Esophagus (tissue), 2 donors: Measurements from ENCODE around the gene RBM48. TPM values are rescaled to one million over a fixed set of nuclear protein-coding genes. Genes with fewer than 3 reads are reported as not detected.
"Not testable (repeated sequence)": the region's sequence is repeated elsewhere in the genome, so short reads cannot be mapped to it uniquely, and the experiment has no call there.

ENCODE experiments used
- H3K27ac ChIP-seq, 2 donors: one replicate each; pipeline ENCODE4 v1.5.1; 2013; ENCODE audit warnings: low read depth in 2 of 2, mild to moderate bottlenecking in 2 of 2, inconsistent platforms in 1 of 2, low read length in 1 of 2, moderate library complexity in 1 of 2
- H3K27me3 ChIP-seq, 2 donors: one replicate each; pipeline ENCODE4 v1.6.1; 2013; ENCODE audit warnings: low read length in 2 of 2, control low read depth in 1 of 2, mild to moderate bottlenecking in 1 of 2; ENCODE audit not compliant: insufficient read depth in 2 of 2, control insufficient read depth in 1 of 2
- H3K36me3 ChIP-seq, 2 donors: one replicate each; pipeline ENCODE4 v1.6.1; 2013; ENCODE audit warnings: low read length in 1 of 2; ENCODE audit not compliant: control insufficient read depth in 2 of 2, insufficient read depth in 2 of 2
- H3K4me1 ChIP-seq, 2 donors: one replicate each; pipeline ENCODE4 v1.6.1; 2013; ENCODE audit warnings: low read length in 1 of 2; ENCODE audit not compliant: control insufficient read depth in 2 of 2, insufficient read depth in 2 of 2
- H3K4me3 ChIP-seq, 2 donors: one replicate each; pipeline ENCODE4 v1.5.1; 2013; ENCODE audit warnings: low read length in 2 of 2, mild to moderate bottlenecking in 2 of 2, low read depth in 1 of 2, moderate library complexity in 1 of 2
- H3K9me3 ChIP-seq, 2 donors: one replicate each; pipeline ENCODE4 v1.6.1; 2013; ENCODE audit warnings: mild to moderate bottlenecking in 2 of 2, low read depth in 1 of 2, low read length in 1 of 2, moderate library complexity in 1 of 2; ENCODE audit not compliant: control insufficient read depth in 2 of 2, insufficient read depth in 1 of 2
- WGBS, 2 donors: extraction: QIAGEN DNeasy Blood & Tissue Kit; methylation state at CpG; one replicate each; pipeline ENCODE4 v1.1.7; 2013; 5-methylcytosine and 5-hydroxymethylcytosine counted together
- polyA plus RNA-seq, 2 donors: library from polyadenylated mRNA; stranded (reverse); fragments of 200-250 nt; gene quantifications; one replicate each; pipeline ENCODE4 v1.2.3, GENCODE V29; 2013
- donor health status: healthy with polysubstance abuse.
- donor health status: Bipolar disorder and iron deficiency.

RBM48 gene
- 1 to 10 TPM; 5.2 to 6.3 TPM for polyA plus RNA-seq

DNA sequence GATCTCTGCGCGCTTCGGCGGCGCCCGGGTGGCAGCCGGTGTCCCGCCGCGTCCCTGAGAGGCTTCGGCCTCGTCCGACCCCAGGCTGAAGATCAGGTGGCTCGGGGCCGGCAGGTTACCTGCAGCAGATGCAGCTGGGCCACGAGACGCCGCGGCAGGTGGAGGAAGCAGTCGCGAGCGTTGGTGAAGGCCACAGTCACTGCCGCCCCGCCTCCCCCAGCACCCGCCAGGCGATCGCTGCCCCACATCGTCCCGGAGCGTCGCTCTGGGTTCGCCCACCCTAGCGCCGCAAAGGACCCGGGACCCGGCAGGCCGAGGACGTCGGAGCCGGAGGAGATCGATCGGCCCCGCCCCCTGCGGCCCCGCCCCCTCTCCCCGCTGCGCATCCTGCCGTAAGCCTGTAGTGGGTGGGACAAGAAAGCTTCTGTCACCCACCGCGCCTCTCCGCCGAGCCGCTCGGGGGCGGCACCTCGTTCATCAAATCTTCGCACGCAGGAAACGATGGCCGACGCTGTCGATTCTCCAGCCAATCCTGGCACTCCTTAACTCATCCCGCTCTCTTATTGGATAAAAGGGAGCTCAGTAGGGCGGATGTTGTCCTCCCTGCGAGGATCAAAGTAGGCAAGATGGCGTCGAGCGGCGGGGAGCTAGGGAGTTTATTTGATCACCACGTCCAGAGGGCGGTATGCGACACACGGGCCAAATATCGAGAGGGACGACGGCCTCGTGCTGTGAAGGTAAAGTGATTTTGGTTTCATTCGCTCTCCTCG lies at the start of gene RBM48, which contains the start of gene PEX1:
Gene RBM48, plus strand, starts transcription at position 608 of the 770 bp plus-strand sequence. Its CDS starts 19 bp downstream, at position 627.
Gene PEX1, minus strand, starts transcription at position 333 of the 770 bp plus-strand sequence. Its CDS starts 85 bp downstream, at position 248.
- Histone ChIP-seq H3K9me3 (no peaks in the 10 kb centered on the region), H3K36me3 (peaks cover 2 to 5% of the 10 kb centered on the region in 2 donors), H3K27me3 (no peaks in the 10 kb centered on the region), H3K4me1 (no peaks in the 10 kb centered on the region), H3K27ac (peak within 1 kb of the TSS; percentile 68 to 98), H3K4me3 (peak within 1 kb of the TSS; percentile 92 to 95)
- WGBS, 2 donors: 0 to 1% methylated on average over 71 to 79 of the region's 79 CpGs

DNA sequence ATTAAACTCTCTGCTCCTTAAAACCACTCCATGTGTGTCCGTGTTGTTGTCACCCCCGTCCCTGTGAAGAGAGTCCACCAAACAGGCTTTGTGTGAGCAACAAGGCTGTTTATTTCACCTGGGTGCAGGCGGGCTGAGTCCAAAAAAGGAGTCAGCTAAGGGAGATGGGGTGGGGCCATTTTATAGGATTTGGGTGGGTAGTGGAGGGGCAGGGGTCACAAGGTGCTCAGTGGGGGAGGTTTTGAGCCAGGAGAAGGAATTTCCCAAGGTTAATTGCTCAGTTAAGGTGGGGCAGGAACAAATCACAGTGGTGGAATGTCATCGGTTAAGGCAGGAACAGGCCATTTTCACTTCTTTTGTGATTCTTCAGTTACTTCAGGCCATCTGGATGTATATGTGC lies 49.4 kb upstream of the RBM48 start:
- H3K27me3 ChIP-seq, H3K4me1 ChIP-seq, H3K4me3 ChIP-seq, H3K36me3 ChIP-seq, H3K27ac ChIP-seq, H3K9me3 ChIP-seq: not testable (repeated sequence)
- WGBS, 2 donors: 95 to 96% methylated on average over 4 of the region's 4 CpGs

DNA sequence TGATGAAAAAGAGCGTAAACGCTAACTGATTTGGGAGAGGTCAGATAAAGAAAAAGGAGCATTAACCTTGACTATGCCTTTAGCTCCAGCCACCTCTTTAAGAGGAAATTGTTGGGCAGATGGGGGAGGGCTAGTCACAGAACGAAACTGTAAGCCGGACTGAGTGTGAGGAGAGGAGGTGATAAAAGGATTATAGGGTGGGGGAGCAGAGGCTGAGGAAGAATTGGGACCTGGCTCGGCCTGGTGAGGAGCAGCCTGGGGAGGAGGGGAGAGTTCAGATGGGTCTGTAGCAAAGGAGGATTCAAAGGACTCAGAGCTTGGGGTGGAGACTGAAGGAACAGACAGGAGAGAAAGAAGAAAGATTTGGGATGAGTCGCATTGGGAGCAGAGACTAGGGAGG lies 45.0 kb upstream of the RBM48 start:
- H3K27me3 ChIP-seq, H3K27ac ChIP-seq, H3K4me3 ChIP-seq, H3K9me3 ChIP-seq, H3K4me1 ChIP-seq, H3K36me3 ChIP-seq: not testable (repeated sequence)
- 76 to 77% methylated on average over 6 of the region's 6 CpGs for WGBS, 2 donors

DNA sequence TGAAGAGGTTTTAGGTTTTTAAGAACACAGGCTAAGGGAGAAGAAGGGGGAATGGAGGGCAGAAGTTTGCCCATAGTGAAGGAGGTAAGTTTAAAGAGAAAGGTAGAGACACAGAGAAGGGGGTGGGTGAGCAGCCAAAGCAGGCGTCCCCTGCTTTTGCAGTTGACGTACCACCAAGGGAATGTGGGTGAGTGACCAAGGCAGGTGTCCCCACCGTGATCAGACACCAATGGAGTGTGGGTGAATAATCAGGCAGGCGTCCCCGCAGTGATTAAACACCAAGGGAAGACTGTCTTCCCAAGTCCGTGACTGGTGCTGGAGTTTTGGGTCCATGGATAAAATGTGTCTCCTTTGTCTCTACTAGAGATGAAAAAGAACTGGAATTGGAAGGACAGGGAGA lies 44.4 kb upstream of the RBM48 start:
- H3K4me3 ChIP-seq, H3K27ac ChIP-seq, H3K36me3 ChIP-seq, H3K27me3 ChIP-seq, H3K4me1 ChIP-seq, H3K9me3 ChIP-seq: not testable (repeated sequence)
- 94 to 97% methylated on average over 6 of the region's 6 CpGs for WGBS, 2 donors

DNA sequence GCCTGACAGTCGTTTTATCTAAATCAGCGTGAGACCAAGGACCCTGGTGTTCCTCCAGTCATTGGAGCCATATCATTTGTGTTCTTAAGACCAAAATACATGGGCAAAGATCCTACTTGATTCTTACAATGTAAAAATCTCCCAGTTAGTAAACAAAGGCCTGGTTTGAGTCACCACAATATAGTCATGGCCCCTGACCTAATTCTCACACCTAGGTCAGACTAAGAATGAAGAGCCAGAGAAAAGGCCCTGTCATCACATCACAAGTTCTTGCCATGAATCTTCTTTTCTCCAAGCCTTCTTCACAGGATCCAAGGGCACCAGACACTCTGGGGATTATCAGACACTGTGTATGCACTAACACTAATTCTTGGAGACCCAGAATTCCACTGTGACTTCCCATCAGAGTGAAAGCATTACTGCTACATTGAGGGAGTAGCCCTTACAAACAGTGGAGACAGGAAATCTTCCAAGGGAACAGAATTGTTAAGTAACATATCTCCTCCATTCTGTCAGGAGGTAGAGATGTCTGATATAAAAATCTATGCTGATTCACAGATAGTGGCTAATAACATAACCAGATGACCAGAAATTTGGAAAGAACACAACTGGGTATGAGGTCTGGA lies 43.2 kb upstream of the RBM48 start:
- Histone ChIP-seq H3K27me3 (no peaks in the 10 kb centered on the region), H3K36me3 (peaks cover 0 to 2% of the 10 kb centered on the region in 2 donors), H3K4me3 (no peak overlapping the region), H3K9me3 (no peaks in the 10 kb centered on the region), H3K4me1 (no peaks in the 10 kb centered on the region), H3K27ac (no peak overlapping the region)
- 89 to 96% methylated on average over 2 of the region's 2 CpGs for WGBS, 2 donors

DNA sequence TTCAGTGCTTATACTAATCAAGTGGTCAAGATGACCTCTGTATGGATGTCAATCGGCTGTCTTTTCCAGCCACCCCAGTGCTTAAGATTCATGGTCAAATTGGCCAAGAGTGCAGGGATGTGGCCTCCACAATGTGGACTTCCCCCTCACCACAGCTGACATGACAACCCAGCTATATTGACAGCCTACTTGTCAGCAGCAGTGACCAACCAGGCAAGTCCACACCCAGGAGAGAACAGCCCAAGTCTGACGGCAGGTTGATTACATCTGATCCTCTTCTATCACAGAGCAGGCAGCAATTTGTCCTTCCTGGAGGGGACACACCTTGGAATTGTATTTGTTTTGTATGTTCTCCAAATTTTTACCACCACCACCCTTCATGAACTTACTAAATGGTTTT lies 42.6 kb upstream of the RBM48 start:
- 73 to 84% methylated on average over 2 of the region's 2 CpGs for WGBS, 2 donors
- H3K4me3 ChIP-seq: no peak overlapping the region
- H3K36me3 ChIP-seq: peaks cover 1 to 2% of the 10 kb centered on the region in 2 donors
- H3K9me3 ChIP-seq: no peaks in the 10 kb centered on the region
- no peaks in the 10 kb centered on the region for H3K27me3 ChIP-seq
- peak overlapping the region in 1 of 2 donors; percentile 1 for H3K27ac ChIP-seq
- H3K4me1 ChIP-seq: no peaks in the 10 kb centered on the region

DNA sequence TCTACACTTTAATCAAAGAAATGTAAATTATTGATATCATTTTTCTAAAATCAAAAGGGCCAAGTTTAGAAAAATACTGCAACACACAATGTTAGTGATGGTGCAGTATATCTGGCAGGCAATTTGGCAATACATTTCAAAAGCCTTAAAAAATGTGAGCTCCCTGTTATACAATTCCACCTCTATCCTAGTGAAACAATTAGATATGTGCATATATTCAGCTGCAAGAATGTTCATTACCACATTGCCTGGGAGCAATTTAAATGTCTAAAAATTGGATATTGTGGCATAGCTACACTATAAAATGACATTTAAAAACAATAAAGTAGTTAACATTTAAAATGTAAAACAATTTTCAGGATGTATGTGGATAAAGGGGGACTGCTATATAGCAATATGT lies 40.8 kb upstream of the RBM48 start:
- H3K4me1 ChIP-seq: no peaks in the 10 kb centered on the region
- H3K9me3 ChIP-seq: no peaks in the 10 kb centered on the region
- H3K27ac ChIP-seq: no peak overlapping the region
- no peak overlapping the region for H3K4me3 ChIP-seq
- peaks cover 4 to 5% of the 10 kb centered on the region in 2 donors for H3K36me3 ChIP-seq
- H3K27me3 ChIP-seq: no peaks in the 10 kb centered on the region

DNA sequence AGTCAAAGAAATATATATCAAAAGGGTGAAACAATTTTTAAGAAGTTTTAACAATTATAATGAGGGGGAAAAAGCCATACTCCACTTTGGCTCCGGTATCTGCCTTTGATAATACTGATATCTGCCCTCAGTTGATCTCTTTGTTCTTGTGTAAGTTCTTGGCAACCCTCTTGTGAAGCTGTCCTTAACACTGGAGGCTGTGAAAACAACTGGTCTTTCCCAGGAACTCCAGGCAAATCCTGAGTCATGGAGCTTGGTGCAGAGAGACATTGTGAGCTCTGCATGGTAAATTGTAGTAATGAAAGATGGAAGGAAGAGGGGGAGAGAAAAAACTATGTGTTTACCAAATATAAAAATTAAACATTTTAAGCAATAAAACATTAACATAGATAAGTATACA lies 39.0 kb upstream of the RBM48 start:
- 84 to 96% methylated on average over 1 of the region's 1 CpG for WGBS, 2 donors
- Histone ChIP-seq H3K27me3 (no peaks in the 10 kb centered on the region), H3K9me3 (no peaks in the 10 kb centered on the region), H3K4me1 (no peaks in the 10 kb centered on the region), H3K4me3 (no peak overlapping the region), H3K27ac (no peak overlapping the region), H3K36me3 (peaks cover 4 to 7% of the 10 kb centered on the region in 2 donors)

DNA sequence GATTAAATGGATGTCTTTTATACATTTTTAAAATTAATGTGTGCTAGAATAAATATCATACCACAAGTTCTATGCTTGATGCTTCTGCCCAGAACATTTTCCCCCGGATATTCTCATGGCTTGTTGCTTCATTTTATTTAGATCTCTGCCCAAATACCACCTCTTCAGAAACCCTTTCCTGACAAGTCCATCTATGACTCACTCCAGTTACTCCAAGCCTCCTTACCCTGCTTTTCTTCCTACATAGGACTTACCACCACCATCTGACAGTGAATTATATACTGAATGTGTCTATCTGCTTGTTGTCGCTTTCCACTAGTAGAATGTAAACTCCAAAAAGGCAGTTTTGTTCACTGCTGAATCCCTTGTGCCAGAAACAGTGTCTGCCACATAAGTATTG lies 31.7 kb upstream of the RBM48 start:
- no peaks in the 10 kb centered on the region for H3K4me1 ChIP-seq
- 88 to 93% methylated on average over 2 of the region's 2 CpGs for WGBS, 2 donors
- no peak overlapping the region for H3K4me3 ChIP-seq
- no peaks in the 10 kb centered on the region for H3K27me3 ChIP-seq
- H3K27ac ChIP-seq: no peak overlapping the region
- H3K9me3 ChIP-seq: no peaks in the 10 kb centered on the region
- peaks cover 0 to 5% of the 10 kb centered on the region in 2 donors for H3K36me3 ChIP-seq

DNA sequence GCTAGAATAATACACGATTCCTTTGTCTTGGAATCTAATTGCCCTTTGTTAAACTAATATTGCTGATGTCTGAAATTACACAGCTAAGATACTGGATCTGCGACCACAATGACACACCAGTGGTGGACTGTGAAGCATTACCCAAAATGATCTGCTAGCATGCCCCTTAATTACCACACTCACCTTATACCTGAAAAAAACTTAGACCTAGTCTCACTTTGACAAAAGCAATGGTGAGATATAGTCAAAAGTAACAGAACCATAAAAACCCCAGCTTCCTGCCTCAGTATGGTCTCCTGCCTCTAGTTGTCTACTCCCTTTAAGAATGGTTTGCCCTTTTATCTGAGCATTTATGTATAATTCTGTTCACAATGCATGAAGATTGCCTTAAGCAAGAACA lies 30.0 kb upstream of the RBM48 start:
- Histone ChIP-seq H3K9me3 (no peaks in the 10 kb centered on the region), H3K4me1 (no peaks in the 10 kb centered on the region), H3K27me3 (no peaks in the 10 kb centered on the region), H3K4me3 (no peak overlapping the region), H3K36me3 (no peaks in the 10 kb centered on the region), H3K27ac (no peak overlapping the region)
- WGBS, 2 donors: 88 to 91% methylated on average over 2 of the region's 2 CpGs
